ENCODE data around the gene RBFOX2.

The RBFOX2 gene

DNA sequence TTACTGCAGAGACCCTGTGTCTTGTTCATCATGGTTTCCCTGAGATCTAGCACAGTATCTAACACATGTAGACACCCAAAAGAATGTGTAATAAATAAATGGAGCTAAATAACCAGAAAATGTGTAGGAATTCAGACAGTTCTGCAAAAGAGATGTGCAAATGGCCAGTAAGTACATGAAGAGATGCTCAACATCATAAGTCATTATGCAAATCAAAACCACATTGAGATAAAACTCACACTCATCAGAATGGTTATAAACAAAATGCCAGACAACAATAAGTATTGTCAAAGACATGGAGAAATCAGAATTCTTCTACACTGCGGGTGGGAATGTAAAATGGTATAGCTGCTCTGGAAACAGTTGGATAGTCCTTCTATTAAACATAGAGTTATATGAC is 88.5 kb downstream of the RBFOX2 start:
- DNase-seq (ENCODE audit: low read depth in 2 of 2, low spot score in 1 of 2): no peak

DNA sequence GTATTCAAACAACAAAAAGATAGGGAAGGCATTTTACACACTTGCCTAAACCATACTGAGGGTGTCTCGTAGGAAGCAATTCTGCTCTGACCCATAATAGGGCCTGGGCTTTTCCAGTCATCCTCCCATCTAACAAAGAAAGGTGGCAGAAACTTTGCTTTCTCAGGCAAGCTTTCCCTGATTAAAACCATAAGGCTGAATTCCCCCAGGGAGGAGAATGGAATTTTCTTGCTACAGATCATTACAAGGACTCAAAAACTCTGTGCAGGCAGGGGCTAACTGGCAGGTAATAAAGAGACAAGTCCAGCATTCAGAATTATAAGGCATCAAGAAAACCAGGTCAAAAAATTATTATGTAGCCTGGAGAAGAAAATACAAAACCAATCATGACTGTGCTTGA is 90.4 kb downstream of the RBFOX2 start:
- DNase-seq (ENCODE audit: low read depth in 2 of 2, low spot score in 1 of 2): no peak

DNA sequence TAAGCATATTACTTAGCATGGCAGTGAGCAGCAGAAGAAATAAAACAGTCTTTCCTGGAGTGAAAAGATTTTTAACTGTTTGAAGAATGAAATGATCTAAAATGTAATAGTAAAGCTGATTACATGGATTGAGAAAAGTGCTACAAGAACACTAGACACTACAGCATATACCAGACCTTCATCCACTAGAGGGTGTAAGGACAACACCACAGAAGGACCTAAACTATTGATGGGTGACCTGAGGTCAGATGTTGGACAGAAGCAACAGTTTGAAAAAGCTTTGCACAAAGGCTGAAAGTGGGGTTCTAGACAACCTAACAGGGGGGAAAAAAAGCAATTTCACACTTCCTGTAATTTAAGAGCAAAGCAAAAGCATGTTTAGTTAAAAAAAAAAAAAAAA is 97.7 kb downstream of the RBFOX2 start:
- no peak for DNase-seq (ENCODE audit: low read depth in 2 of 2, low spot score in 1 of 2)

DNA sequence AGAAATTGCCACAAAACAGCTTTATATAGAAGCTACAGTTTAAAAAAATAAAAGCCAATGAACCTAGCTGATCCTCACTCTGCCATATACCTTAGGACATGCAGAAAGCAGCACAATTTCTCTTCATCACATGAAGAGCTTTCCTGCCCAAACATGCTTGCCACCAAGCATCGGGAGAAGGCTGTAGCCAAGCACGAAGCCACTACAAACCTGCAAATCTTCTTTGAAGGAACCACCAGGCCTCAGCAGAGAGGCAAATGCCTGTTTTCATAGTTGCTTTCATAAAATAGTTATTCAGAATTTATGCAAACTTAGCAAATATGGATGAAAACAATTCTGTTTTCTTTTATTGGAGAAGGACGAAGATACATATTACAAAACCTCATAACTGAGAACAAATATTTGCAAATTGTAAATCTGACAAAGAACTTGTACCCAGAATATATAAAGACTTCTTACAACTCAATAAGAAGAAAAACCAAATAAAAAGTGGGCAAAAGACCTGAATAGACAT is 100.3 kb downstream of the RBFOX2 start:
- DNase-seq (ENCODE audit: low read depth in 2 of 2, low spot score in 1 of 2): no peak

DNA sequence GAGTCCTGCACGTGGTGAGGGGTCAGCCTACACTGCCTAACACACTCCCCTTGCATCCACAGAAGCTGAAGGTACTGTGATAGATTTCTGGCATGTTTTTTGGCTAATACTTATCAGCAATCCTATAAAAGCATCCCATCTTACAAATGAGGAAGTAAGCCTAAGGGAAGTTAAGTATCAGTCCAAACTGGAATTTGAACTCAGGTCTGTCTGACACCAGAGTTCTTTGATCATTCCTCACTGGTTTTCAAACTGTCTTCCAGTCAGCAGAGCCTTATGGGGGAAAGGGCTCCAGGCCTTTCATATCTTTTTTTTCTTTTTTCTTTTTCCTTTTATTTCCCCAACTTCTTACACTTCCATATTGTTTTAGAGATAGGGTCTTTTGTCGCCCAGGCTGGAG is 105.6 kb downstream of the RBFOX2 start:
- DNase-seq (ENCODE audit: low read depth in 2 of 2, low spot score in 1 of 2): no peak

DNA sequence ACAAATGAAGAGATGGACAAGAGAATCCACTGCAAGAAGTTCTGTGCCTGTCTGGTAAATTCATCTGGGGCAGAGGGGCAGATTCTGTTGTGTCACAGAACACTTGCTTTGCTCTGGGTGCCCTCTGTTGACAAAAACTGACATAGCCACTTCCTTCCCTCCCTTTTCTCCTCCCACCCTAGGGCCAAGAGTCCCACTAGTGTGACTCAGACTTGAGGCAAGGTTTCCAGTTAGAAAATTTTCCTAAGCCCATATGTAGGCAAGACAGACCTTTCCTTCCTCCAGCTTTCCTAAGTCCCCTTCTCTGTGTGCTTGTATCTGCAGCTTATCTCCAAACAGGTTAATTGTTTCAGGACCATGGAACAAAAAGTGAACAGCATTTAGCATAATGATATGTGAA is 106.8 kb downstream of the RBFOX2 start:
- no peak for DNase-seq (ENCODE audit: low read depth in 2 of 2, low spot score in 1 of 2)

DNA sequence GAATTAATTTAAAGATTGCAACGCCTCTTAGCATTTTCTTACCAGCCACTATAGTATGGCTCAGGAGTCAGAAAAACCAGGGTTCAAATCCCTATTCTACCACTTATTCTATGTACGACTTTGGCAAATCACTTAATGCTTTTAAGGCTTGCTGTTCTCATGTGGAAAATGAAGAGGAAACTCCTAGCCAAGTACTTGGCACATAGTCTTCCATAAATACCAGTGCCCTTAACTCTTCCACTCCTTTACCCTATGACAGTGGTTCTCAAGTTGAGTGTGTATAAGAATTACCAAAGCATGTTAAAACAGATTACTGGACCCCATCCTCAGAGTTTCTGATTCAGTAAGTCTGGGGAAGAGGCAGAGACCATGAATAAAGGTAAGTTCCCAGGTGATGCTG is 107.6 kb downstream of the RBFOX2 start:
- DNase-seq (ENCODE audit: low read depth in 2 of 2, low spot score in 1 of 2): no peak

DNA sequence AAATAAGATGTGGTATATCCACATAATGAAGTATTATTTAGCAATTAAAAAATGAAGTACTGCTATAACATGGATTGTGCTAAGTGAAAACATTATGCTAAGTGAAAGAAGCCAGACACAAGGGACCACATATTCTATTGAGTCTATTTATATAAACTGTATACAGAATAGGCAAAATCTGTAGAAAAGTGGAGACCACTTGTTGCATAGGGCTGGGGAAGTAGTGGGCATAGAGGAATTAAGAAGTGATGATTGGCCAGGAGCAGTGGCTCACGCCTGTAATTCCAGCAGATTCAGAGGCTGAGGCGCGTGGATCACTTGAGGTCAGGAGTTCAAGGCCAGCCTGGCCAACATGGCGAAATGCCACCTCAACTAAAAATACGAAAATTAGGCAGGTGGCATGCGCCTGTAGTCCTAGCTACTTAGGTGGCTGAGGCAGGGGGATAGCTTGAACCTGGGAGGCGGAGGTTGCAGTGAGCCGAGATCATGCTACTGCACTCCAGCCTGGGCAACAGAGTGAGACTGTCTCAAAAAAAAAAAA is 109.6 kb downstream of the RBFOX2 start:
- DNase-seq (ENCODE audit: low read depth in 2 of 2, low spot score in 1 of 2): no peak

DNA sequence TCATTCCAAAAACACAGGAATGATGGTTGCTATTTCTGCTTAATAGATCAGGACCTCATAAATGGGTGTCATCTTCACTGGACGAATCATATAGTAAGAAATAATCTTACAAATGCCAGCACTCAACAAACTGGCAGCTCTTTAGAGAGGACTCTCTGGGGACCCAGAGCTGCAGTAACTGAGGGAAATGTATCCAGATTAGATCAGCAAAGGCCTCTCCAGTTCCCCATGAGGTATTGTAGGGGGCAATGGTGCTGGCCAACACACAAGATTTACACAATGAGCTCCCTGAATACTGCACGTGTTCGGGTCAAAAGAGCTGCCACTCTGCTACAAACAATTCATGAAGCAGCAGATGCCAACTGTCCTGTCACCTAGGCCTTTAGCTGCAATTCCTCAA is 110.2 kb downstream of the RBFOX2 start:
- no peak for DNase-seq (ENCODE audit: low read depth in 2 of 2, low spot score in 1 of 2)

DNA sequence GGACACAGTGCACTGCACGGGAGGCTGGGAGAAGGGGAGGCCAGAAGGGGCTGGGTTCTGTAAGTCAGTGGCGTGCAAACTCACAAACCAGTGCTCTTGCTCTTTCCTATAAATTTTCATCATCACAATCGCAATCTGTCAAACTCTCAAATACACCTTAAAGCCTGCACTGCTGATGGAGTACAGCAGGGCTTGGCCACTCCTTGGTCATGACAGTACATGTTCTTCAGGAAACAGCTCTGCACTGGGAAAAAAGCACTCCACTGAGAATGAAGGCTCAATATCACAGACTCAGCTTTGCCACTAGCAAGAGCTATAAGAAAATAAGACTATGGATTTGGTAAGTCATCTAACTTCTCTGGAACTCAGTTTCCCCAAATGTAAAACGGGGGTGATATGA is 111.0 kb downstream of the RBFOX2 start:
- DNase-seq (ENCODE audit: low read depth in 2 of 2, low spot score in 1 of 2): no peak

DNA sequence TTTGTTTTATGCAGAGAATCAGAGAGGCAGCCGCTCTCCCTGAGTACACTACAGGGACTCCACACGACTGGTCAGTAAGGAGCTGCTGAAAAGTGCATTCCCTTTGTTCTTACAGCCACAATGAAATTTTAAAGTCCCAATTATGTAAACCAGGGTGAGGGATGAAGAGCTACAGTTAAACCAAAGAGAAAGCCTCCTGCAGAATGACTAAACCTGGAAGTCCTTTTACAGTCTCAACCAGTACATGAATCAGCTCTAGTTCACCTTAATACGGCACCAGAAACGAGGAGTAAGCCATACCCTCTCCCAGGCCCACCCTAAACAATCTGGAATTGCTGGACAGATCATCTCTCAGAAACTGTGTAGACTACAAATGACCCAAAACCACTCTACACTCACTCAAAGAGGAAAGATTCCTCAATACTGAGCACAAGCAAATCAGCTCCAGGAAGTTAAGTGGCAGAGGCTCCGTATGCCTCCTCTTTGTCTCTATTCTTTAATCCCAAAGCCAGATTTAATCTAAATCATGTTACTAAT is 113.1 kb downstream of the RBFOX2 start:
- DNase-seq (ENCODE audit: low read depth in 2 of 2, low spot score in 1 of 2): no peak

DNA sequence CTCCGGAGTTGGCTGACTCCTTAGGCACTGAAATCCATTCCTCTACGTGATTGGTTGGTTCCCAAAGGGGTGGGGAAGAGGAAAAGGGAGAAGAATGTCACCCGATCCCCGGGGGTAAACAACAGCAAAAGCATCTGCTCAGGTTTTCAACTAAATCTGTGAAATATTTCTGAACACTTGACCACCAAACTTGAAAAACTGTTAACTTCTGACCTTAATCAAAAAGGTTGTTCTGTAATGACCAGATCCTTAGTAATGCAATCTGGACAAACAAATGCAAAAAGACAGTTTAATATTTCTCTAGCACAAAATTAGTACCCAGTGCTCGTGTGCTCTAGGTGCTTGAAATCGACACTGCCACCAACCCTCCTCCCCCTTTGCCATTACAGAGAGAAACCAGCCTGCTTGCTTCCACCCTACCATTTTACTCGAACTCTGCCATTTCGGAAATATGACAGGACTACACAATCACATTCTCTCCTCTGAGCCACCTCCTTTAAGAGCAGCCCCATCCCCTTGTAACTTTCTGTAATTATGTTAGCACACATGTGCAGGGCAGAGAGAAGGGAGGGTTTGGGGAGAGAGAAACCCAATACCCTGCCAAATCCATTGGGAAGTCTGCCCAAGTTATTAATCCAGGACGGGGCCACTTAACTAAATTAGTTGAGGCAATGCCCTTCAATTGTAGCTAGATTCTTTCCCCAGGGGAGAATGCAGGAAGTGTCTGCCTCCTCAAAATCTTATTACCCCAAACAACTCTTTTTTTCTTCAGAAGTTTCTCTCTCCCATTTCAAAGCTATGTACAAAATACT is 113.8 kb downstream of the RBFOX2 start:
- DNase-seq (ENCODE audit: low read depth in 2 of 2, low spot score in 1 of 2): no peak

DNA sequence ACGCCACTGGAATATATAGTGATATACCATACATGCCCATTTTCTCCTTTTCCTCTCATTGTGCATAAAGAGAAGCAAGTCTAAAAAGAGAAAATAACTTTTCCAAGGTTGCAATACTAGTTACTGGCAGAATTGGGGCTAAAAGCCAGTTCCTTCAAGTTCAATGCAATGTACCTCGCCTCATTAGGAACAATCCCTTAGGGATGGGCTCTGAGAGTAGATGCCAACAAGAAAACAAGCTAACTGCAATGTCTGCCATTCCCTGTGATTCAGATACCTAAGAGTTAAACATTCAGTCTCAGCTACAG is 114.3 kb downstream of the RBFOX2 start:
- no peak for DNase-seq (ENCODE audit: low read depth in 2 of 2, low spot score in 1 of 2)

DNA sequence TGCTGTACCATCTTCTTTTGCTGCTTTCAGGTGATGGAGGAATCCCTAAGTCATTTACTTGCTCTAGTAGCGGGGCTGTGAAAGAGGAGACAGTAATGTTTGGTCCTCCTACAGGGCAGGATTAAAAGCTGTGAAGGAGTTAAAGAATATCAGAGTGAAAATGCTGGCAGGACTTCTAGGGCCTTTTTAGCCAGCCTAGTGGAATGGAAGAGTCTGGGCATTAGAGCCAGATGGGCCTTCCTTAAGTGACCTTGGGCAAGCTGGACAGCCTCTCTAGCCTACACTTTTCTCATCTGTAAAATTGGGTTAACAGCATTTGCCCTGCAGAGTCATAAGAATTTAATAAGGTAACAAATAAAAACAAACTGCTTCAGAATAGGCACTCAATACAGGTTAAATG is 114.7 kb downstream of the RBFOX2 start:
- no peak for DNase-seq (ENCODE audit: low read depth in 2 of 2, low spot score in 1 of 2)

DNA sequence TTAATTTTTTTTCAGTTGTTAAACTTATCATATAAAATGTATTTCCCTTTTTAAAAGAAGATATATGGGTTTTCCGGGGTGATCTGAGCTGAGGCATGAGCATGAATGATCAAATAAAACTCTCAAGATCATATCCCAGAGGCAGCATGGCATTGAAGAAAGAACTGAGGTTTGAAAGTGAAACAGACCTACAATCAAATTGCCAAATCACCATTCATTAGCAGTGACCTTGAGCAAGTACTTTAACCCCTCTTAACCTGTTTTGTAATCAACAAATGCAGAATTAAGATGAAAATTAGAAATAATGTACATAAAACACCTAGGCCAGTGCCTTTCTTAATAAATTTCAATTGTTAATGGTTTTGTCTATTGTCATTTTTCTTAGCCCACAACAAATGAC is 116.0 kb downstream of the RBFOX2 start:
- DNase-seq (ENCODE audit: low read depth in 2 of 2, low spot score in 1 of 2): no peak

DNA sequence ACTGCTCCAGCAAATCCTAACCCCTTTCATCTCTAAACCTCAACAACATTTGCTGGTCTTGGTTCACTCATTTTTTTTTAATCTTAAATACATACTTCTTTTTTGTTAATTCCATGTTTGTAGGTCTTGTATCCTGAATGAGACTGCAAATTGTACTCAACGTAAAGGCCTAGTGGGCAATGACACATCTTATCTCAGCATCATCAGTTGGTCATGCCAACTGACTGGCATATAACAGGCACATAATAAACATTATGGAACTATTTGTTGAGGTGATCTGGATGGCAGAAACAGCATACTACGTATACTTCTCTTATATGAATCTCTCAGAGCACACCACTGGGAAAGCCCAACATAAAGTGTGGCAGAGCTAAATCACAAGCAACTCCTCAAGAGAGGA is 116.7 kb downstream of the RBFOX2 start:
- no peak for DNase-seq (ENCODE audit: low read depth in 2 of 2, low spot score in 1 of 2)

DNA sequence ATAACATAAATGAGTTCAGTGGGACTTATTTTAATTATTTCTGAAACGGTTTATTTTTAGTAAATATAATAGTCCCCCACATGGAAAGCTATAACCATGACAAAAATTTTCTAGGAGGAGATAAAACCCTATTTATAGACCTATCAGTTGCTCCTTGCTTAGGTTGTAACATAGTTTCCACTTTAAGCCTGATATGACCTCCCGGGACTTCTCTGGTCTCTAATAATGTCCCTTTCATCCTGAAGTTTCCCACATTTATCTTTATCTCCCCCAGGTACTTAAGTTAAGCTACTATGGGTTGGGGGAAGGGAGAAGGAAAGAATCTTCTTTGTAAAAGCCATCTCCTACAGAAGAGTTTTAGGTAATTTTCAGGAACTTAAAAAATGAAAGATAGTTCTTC is 117.7 kb downstream of the RBFOX2 start:
- DNase-seq (ENCODE audit: low read depth in 2 of 2, low spot score in 1 of 2): no peak

DNA sequence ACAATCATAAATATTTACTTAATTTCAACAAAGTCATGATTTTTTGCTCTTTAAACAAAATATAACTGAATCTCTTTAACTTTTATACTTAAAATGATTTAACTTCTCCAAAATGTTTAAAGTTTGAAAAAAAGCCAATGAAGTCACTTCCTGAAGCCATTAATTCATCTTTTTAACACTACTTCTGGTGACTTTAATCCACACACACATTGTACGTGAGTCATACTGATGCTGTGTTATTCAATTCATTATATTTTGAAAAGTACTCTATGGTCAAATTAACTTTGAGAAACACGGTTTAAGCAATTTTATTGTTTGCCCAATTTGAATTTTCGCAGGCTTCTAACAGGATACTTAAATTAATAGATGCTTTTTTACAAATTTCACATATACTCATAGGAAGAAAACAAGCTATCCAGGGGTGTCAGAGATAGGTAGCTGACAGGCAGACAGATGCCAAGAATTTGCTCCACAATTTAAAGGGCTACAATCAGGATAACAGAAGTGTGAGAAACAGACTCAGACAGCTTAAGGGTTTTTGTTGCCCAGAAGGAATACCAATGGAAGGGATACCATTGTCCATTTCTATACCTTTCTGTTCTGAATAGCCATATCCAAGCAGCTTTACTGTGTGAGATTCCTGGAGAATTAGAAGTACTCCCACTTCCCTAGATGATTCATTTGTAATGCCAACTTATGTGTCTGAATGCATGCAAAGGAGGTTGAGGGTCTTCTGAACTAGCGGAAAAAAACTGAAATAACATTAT is 118.4 kb downstream of the RBFOX2 start:
- DNase-seq (ENCODE audit: low read depth in 2 of 2, low spot score in 1 of 2): no peak

DNA sequence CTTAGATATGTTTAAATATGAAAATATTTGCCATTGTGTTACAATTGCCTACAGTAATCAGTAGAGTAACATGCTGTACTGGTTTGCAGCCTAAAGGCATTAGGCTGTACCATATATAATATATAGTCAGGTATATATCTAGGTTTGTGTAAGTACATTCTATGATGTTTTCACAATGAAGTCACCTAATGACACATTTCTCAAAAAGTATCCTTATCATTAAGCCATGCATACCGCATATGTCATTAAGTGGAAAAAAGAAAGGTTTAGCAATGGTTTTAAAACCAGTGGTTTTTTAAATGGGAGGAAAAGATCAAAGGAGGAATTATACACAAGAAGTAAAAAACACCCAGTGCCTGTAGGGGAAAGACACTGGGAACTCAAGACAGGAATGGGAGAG is 122.7 kb downstream of the RBFOX2 start:
- DNase-seq (ENCODE audit: low read depth in 2 of 2, low spot score in 1 of 2): no peak

DNA sequence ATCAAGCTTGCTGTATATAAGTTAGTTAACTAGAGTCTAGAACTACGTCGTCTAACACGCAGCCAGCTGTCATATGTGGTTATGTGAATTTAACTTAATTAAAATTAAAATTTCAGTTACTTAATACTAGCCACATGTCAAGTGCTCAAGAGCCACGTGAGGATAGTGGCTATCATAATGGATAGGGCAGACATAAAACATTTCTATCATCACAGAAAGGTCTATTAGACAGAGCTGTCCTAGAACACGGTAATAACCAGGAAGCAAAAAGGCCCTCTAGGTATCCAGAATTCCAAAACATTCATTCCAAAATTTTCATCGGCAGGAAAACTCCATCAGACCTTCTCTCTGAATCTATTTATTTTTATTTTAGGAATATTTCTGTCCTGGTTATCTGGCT is 123.9 kb downstream of the RBFOX2 start:
- DNase-seq (ENCODE audit: low read depth in 2 of 2, low spot score in 1 of 2): no peak

DNA sequence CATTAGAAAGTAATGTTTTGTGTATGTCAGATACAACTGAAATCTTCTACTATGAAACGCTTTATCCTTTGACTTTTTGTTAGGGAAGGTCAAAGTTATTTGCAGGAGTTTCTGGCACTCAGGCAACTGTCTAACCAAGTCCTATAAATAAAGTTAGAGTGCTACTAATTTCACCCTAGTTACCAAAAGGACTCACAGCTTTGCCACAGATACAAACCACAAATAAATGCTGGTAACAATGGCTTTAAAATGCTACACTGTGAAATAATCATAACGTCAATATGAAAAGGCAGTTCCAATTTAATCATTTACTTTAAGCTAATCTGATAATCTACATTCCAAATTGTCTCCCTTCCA is 124.3 kb downstream of the RBFOX2 start:
- DNase-seq (ENCODE audit: low read depth in 2 of 2, low spot score in 1 of 2): no peak

All from stimulated activated CD8-positive, alpha-beta memory T cell treated with anti-CD3 and anti-CD28 coated beads, Interleukin-4, amount 100 ng/mL, for 1 hour (primary cell).